SK-N-DZ (cell line): Measurements from ENCODE around the gene MIER1.
A peak's percentile ranks its signal among the peaks of the same experiment; 100 is the strongest.

Experiments
- DNase-seq: peaks from one replicate; pipeline ENCODE4 v3.0.0-alpha.2; 2015; ENCODE audit warnings: low spot score

MIER1 gene

GRCh38 chr1:66996018-66996682 lies 71.4 kb downstream of the MIER1 start:
- peak; percentile 50 for DNase-seq

- DNase-seq, result no peak
Observed at GRCh38 chr1:66998972-66999371, 74.2 kb downstream of the MIER1 start.

GRCh38 chr1:66999640-67000400 lies 75.0 kb downstream of the MIER1 start:
- DNase-seq, result no peak

GRCh38 chr1:67001682-67002425 lies 77.1 kb downstream of the MIER1 start:
- DNase-seq, result no peak

- no peak for DNase-seq
Observed at GRCh38 chr1:67004176-67004575, 79.4 kb downstream of the MIER1 start.

- DNase-seq, result no peak
Observed at GRCh38 chr1:67005068-67005467, 80.3 kb downstream of the MIER1 start.

GRCh38 chr1:67009792-67010191 lies 85.0 kb downstream of the MIER1 start:
- no peak for DNase-seq

GRCh38 chr1:67013573-67013972 lies 88.8 kb downstream of the MIER1 start:
- no peak for DNase-seq

GRCh38 chr1:67018574-67018973 lies 93.8 kb downstream of the MIER1 start:
- no peak for DNase-seq

GRCh38 chr1:67019121-67019520 lies 94.3 kb downstream of the MIER1 start:
- DNase-seq, result no peak

- DNase-seq, result no peak
Observed at GRCh38 chr1:67019600-67020136, 94.9 kb downstream of the MIER1 start.

- no peak for DNase-seq
Observed at GRCh38 chr1:67020304-67020703, 95.5 kb downstream of the MIER1 start.

- no peak for DNase-seq
Observed at GRCh38 chr1:67020765-67021164, 96.0 kb downstream of the MIER1 start.

- no peak for DNase-seq
Observed at GRCh38 chr1:67029472-67029871, 104.7 kb downstream of the MIER1 start.

GRCh38 chr1:67031121-67031858 lies 106.5 kb downstream of the MIER1 start:
- DNase-seq, result no peak

GRCh38 chr1:67031859-67032247 lies 107.1 kb downstream of the MIER1 start:
- DNase-seq, result no peak
